H9 (cell line): ENCODE results near the gene EIF3F. TPM values are rescaled to one million over a fixed set of nuclear protein-coding genes. Genes with fewer than 3 reads are reported as not detected.

Experiments
- DNase-seq: peaks from one replicate; pipeline ENCODE4 v3.0.0-alpha.2; 2017
- H2AFZ ChIP-seq: one replicate; pipeline ENCODE4 v1.6.1; 2013; ENCODE audit warnings: mild to moderate bottlenecking, low read length, control low read depth, moderate library complexity
- H2AK5ac ChIP-seq: 2 replicates; pipeline ENCODE4 v1.6.1; 2013; ENCODE audit warnings: low read length, control low read depth, mixed read lengths; ENCODE audit not compliant: insufficient read length
- H2BK120ac ChIP-seq: one replicate; pipeline ENCODE4 v1.6.1; 2013; ENCODE audit warnings: low read depth, mild to moderate bottlenecking, low read length, control low read depth, inconsistent platforms; ENCODE audit not compliant: poor library complexity, severe bottlenecking
- H2BK12ac ChIP-seq: 2 replicates; pipeline ENCODE4 v1.6.1; 2013; ENCODE audit warnings: low read length, control low read depth, mixed read lengths, low read depth; ENCODE audit not compliant: insufficient read length
- H2BK15ac ChIP-seq: 2 replicates; pipeline ENCODE4 v1.6.1; 2013; ENCODE audit warnings: low read depth, low read length, control low read depth
- H2BK20ac ChIP-seq: one replicate; pipeline ENCODE4 v1.6.1; 2013; ENCODE audit warnings: low read depth, mild to moderate bottlenecking, low read length, control low read depth, inconsistent platforms; ENCODE audit not compliant: poor library complexity, severe bottlenecking
- H2BK5ac ChIP-seq: 2 replicates; pipeline ENCODE4 v1.6.1; 2013; ENCODE audit warnings: low read length, control low read depth, mixed read lengths; ENCODE audit not compliant: insufficient read length
- H3K14ac ChIP-seq: 2 replicates; pipeline ENCODE4 v1.6.1; 2013; ENCODE audit warnings: low read length, control low read depth; ENCODE audit not compliant: insufficient read depth
- H3K18ac ChIP-seq: 2 replicates; pipeline ENCODE4 v1.6.1; 2013; ENCODE audit warnings: low read depth, mild to moderate bottlenecking, mixed read lengths, low read length, control low read depth; ENCODE audit not compliant: insufficient read length
- H3K23ac ChIP-seq: 2 replicates; pipeline ENCODE4 v1.6.1; 2013; ENCODE audit warnings: low read length, control low read depth, mixed read lengths, low read depth; ENCODE audit not compliant: insufficient read length
- H3K23me2 ChIP-seq: 2 replicates; pipeline ENCODE4 v1.6.1; 2013; ENCODE audit warnings: low read depth, mild to moderate bottlenecking, mixed read lengths, low read length, control low read depth; ENCODE audit not compliant: insufficient read length, poor library complexity, severe bottlenecking
- H3K27ac ChIP-seq: 2 replicates; pipeline ENCODE4 v1.5.1; 2013; ENCODE audit warnings: low read length, control low read depth, mixed read lengths, low read depth; ENCODE audit not compliant: insufficient read length
- H3K27me3 ChIP-seq: 2 replicates; pipeline ENCODE4 v1.6.1; 2013; ENCODE audit warnings: low read length, control low read depth, inconsistent platforms; ENCODE audit not compliant: insufficient read depth
- H3K4ac ChIP-seq: 2 replicates; pipeline ENCODE4 v1.6.1; 2013; ENCODE audit warnings: low read depth, mild to moderate bottlenecking, control low read depth, inconsistent platforms, low read length, moderate library complexity
- H3K4me1 ChIP-seq: 2 replicates; pipeline ENCODE4 v1.6.1; 2013; ENCODE audit warnings: low read length, control low read depth, inconsistent platforms; ENCODE audit not compliant: insufficient read depth
- H3K4me2 ChIP-seq: 2 replicates; pipeline ENCODE4 v1.6.1; 2013; ENCODE audit warnings: low read length, control low read depth, mixed read lengths; ENCODE audit not compliant: insufficient read length, insufficient read depth
- H3K56ac ChIP-seq: 2 replicates; pipeline ENCODE4 v1.6.1; 2013; ENCODE audit warnings: low read depth, mild to moderate bottlenecking, mixed read lengths, low read length, control low read depth; ENCODE audit not compliant: insufficient read length
- H3K79me1 ChIP-seq: 2 replicates; pipeline ENCODE4 v1.6.1; 2013; ENCODE audit warnings: low read depth, mild to moderate bottlenecking, moderate library complexity, low read length, control low read depth, inconsistent platforms; ENCODE audit not compliant: insufficient read depth, poor library complexity, severe bottlenecking
- H3K79me2 ChIP-seq: 2 replicates; pipeline ENCODE4 v1.6.1; 2013; ENCODE audit warnings: low read length, control low read depth, inconsistent platforms; ENCODE audit not compliant: insufficient read depth
- H3K9ac ChIP-seq: 2 replicates; pipeline ENCODE4 v1.6.1; 2013; ENCODE audit warnings: low read length, control low read depth, mixed read lengths; ENCODE audit not compliant: insufficient read length; ENCODE audit errors: extremely low read depth
- H3K9me3 ChIP-seq: one replicate; pipeline ENCODE4 v1.6.1; 2013; ENCODE audit warnings: low read depth, low read length, inconsistent platforms; ENCODE audit not compliant: control insufficient read depth
- H3T11ph ChIP-seq: one replicate; pipeline ENCODE4 v1.6.1; 2013; ENCODE audit warnings: mild to moderate bottlenecking, low read length, control low read depth, inconsistent platforms
- H4K20me1 ChIP-seq: one replicate; pipeline ENCODE4 v1.6.1; 2013; ENCODE audit not compliant: control insufficient read depth, insufficient read length, insufficient read depth
- H4K5ac ChIP-seq: 2 replicates; pipeline ENCODE4 v1.6.1; 2013; ENCODE audit warnings: low read depth, mild to moderate bottlenecking, mixed read lengths, low read length, control low read depth; ENCODE audit not compliant: insufficient read length
- H4K8ac ChIP-seq: replicated peaks from 2 replicates; pipeline ENCODE4 v1.6.1; 2013; ENCODE audit warnings: low read length, control low read depth, mixed read lengths, low read depth; ENCODE audit not compliant: insufficient read length
- H4K91ac ChIP-seq: 2 replicates; pipeline ENCODE4 v1.6.1; 2013; ENCODE audit warnings: low read depth, mild to moderate bottlenecking, moderate library complexity, mixed read lengths, low read length, control low read depth; ENCODE audit not compliant: insufficient read length
- H3K27ac Mint-ChIP-seq, 3 experiments: 2 replicates in 2 of 3; 3 replicates in 1 of 3; pipeline ENCODE4 v1.8.0; 2020 to 2021; ENCODE audit warnings: mixed read lengths in 3 of 3, mild to moderate bottlenecking in 1 of 3, moderate library complexity in 1 of 3
- H3K27me3 Mint-ChIP-seq: 2 replicates; pipeline ENCODE4 v1.8.0; 2021; ENCODE audit warnings: low read depth, mild to moderate bottlenecking, moderate library complexity, mixed read lengths
- H3K36me3 Mint-ChIP-seq, 3 experiments: 2 replicates in 2 of 3; 3 replicates in 1 of 3; pipeline ENCODE4 v1.8.0; 2020 to 2021; ENCODE audit warnings: low read depth in 3 of 3, mixed read lengths in 3 of 3; ENCODE audit not compliant: insufficient read depth in 1 of 3
- H3K4me1 Mint-ChIP-seq, 2 experiments: 2 replicates each; pipeline ENCODE4 v1.8.0; 2020; ENCODE audit warnings: mixed read lengths in 2 of 2
- H3K4me3 Mint-ChIP-seq, 2 experiments: 2 replicates in 1 of 2; 3 replicates in 1 of 2; pipeline ENCODE4 v1.8.0; 2020 to 2021; ENCODE audit warnings: mild to moderate bottlenecking in 2 of 2, mixed read lengths in 2 of 2, moderate library complexity in 1 of 2
- H3K9me3 Mint-ChIP-seq, 2 experiments: 2 replicates in 1 of 2; 3 replicates in 1 of 2; pipeline ENCODE4 v1.8.0; 2020; ENCODE audit warnings: mild to moderate bottlenecking in 2 of 2, mixed read lengths in 2 of 2, moderate library complexity in 1 of 2
- CTCF ChIP-seq: fragments of 200-600 bp; sonication (generic); conservative IDR thresholded peaks from 3 replicates; pipeline ENCODE4 v1.8.0; 2021; ENCODE audit warnings: antibody characterized with exemption, mild to moderate bottlenecking
- WGBS: extraction: QIAGEN DNeasy Blood & Tissue Kit; methylation state at CpG from one replicate; pipeline ENCODE4 v1.1.7; 2013; ENCODE audit warnings: missing lambda C conversion rate, low lambda C conversion rate, mixed read lengths; ENCODE audit not compliant: insufficient read length; ENCODE audit errors: extremely low coverage; 5-methylcytosine and 5-hydroxymethylcytosine counted together
- total RNA-seq: library from RNA; stranded (reverse); gene quantifications from 2 replicates; pipeline ENCODE4 v1.2.1, GENCODE V29; 2021

The EIF3F gene
- total RNA-seq, 1 experiment from 2014 or later, result 348 TPM

- no peak overlapping the region for H3K27ac Mint-ChIP-seq
- Histone ChIP-seq H4K20me1 (no peaks in the 10 kb centered on the region), H4K8ac (no peak overlapping the region), H3K56ac (no peak overlapping the region), H2BK15ac (no peak overlapping the region), H2BK120ac (no peak overlapping the region), H3T11ph (no peak overlapping the region), H3K4ac (no peak overlapping the region), H2BK12ac (no peak overlapping the region), H3K14ac (no peak overlapping the region), H4K5ac (no peak overlapping the region), H3K23me2 (no peaks in the 10 kb centered on the region), H3K9me3 (no peaks in the 10 kb centered on the region), H2BK5ac (no peak overlapping the region), H3K79me1 (no peaks in the 10 kb centered on the region), H3K27me3 (no peaks in the 10 kb centered on the region), H3K4me2 (no peak overlapping the region), H4K91ac (no peak overlapping the region), H3K4me1 (no peaks in the 10 kb centered on the region), H3K23ac (no peak overlapping the region), H3K79me2 (no peaks in the 10 kb centered on the region), H3K18ac (no peak overlapping the region), H3K27ac (no peak overlapping the region), H3K9ac (no peak overlapping the region), H2AFZ (no peak overlapping the region), H2AK5ac (no peak overlapping the region), H2BK20ac (no peak overlapping the region)
- no peaks in the 10 kb centered on the region; a peak in 1 of 5 replicates for H3K9me3 Mint-ChIP-seq
- no peaks in the 10 kb centered on the region; a peak in 2 of 4 replicates for H3K4me1 Mint-ChIP-seq
- no peak overlapping the region for H3K4me3 Mint-ChIP-seq
- TF ChIP-seq CTCF, result no peak
- peaks cover 41% of the 10 kb centered on the region for H3K27me3 Mint-ChIP-seq
- no peaks in the 10 kb centered on the region for H3K36me3 Mint-ChIP-seq
- peak; percentile 10 for DNase-seq
- no CpG with 5 or more reads among the region's 2 CpGs for WGBS
These were observed 53.8 kb downstream of the EIF3F start for GRCh38 chr11:8040921-8041285.
